ENCODE measurements around the gene SEMA3C.

GRCh38 chr7:80735330-80735729 is 183.5 kb downstream of the SEMA3C start:
- no peak for TF ChIP-seq POLR2A (IDR thresholded peaks at IDR 0.05)
- TF ChIP-seq CTCF (IDR thresholded peaks at IDR 0.05), result no peak
